Activated naive CD8-positive, alpha-beta T cell (primary cell): ENCODE measurements around the gene ACO2.

ENCODE experiments used
- H3K27ac Mint-ChIP-seq: one replicate; pipeline ENCODE4 v1.8.0; 2021; ENCODE audit warnings: mixed read lengths
- H3K27me3 Mint-ChIP-seq: one replicate; pipeline ENCODE4 v1.8.0; 2021; ENCODE audit warnings: mixed read lengths
- H3K36me3 Mint-ChIP-seq: one replicate; pipeline ENCODE4 v1.8.0; 2021; ENCODE audit warnings: mixed read lengths
- H3K4me1 Mint-ChIP-seq: one replicate; pipeline ENCODE4 v1.8.0; 2021; ENCODE audit warnings: low read depth, mixed read lengths
- H3K4me3 Mint-ChIP-seq: one replicate; pipeline ENCODE4 v1.8.0; 2021; ENCODE audit warnings: mild to moderate bottlenecking, mixed read lengths
- H3K9me3 Mint-ChIP-seq: one replicate; pipeline ENCODE4 v1.8.0; 2021; ENCODE audit warnings: low read depth, mixed read lengths

ACO2 gene

GRCh38 chr22:41521126-41521525 lies 52.2 kb downstream of the ACO2 start:
- Mint-ChIP-seq H3K4me3 (no peak overlapping the region), H3K36me3 (no peaks in the 10 kb centered on the region), H3K27me3 (no peaks in the 10 kb centered on the region), H3K9me3 (no peaks in the 10 kb centered on the region), H3K4me1 (peaks cover 22% of the 10 kb centered on the region), H3K27ac (no peak overlapping the region)

GRCh38 chr22:41522813-41523212 lies 53.9 kb downstream of the ACO2 start:
- Mint-ChIP-seq H3K27ac (peak overlapping the region; percentile 64), H3K4me1 (peaks cover 24% of the 10 kb centered on the region), H3K27me3 (no peaks in the 10 kb centered on the region), H3K36me3 (no peaks in the 10 kb centered on the region), H3K4me3 (no peak overlapping the region), H3K9me3 (no peaks in the 10 kb centered on the region)

- H3K27me3 Mint-ChIP-seq = no peaks in the 10 kb centered on the region
- no peak overlapping the region for H3K4me3 Mint-ChIP-seq
- H3K4me1 Mint-ChIP-seq = peaks cover 24% of the 10 kb centered on the region
- peak overlapping the region; percentile 77 for H3K27ac Mint-ChIP-seq
- peaks cover 1% of the 10 kb centered on the region for H3K36me3 Mint-ChIP-seq
- H3K9me3 Mint-ChIP-seq = no peaks in the 10 kb centered on the region
Measured at GRCh38 chr22:41523464-41524221, 54.7 kb downstream of the ACO2 start.

DNA sequence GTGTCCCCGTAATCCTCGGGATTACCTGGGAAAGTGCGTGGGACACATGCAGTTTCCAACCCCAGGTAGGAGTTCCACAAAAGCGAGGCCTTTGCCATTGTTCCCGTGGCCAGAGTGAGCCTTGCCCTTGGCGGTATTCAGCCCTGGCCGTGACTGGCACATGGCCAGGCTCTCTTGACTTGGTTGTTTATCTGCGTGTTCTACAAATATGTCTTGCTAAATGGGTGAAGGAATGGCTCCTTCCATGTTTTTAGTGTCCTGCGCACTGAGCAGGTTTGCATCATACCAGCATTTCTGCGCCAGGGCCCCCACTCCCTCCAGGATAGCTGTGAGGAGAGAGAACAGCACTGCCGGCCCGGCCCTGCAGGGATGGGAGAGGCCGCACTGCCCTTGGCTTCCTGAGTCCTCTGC lies 55.3 kb downstream of the ACO2 start:
- Mint-ChIP-seq H3K4me3 (no peak overlapping the region), H3K27me3 (no peaks in the 10 kb centered on the region), H3K27ac (peak overlapping the region; percentile 77), H3K4me1 (peaks cover 24% of the 10 kb centered on the region), H3K36me3 (peaks cover 3% of the 10 kb centered on the region), H3K9me3 (no peaks in the 10 kb centered on the region)

DNA sequence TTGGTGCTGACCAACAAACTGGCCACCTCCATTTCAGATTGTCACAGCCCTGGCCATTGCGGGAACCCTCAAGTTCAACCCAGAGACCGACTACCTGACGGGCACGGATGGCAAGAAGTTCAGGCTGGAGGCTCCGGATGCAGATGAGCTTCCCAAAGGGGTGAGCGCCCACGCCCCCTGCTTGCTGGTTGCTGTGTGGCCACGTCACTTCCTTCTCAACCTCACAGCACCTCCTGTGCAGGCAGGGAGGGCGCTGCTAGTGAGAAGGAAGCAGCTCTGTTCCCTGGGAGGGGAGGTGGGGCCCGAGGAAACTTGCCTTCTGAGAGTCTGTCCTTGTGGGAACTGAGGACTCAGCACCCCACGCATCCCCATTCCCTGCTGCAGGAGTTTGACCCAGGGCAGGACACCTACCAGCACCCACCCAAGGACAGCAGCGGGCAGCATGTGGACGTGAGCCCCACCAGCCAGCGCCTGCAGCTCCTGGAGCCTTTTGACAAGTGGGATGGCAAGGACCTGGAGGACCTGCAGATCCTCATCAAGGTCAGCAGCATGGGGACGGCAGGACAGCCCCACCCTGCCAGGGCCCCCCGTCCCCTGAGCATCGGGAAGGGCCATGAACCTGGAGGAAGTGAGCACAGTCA lies 56.0 kb downstream of the ACO2 start:
- no peaks in the 10 kb centered on the region for H3K27me3 Mint-ChIP-seq
- H3K4me1 Mint-ChIP-seq = peaks cover 24% of the 10 kb centered on the region
- no peak overlapping the region for H3K4me3 Mint-ChIP-seq
- peak overlapping the region; percentile 77 for H3K27ac Mint-ChIP-seq
- no peaks in the 10 kb centered on the region for H3K9me3 Mint-ChIP-seq
- peaks cover 3% of the 10 kb centered on the region for H3K36me3 Mint-ChIP-seq

DNA sequence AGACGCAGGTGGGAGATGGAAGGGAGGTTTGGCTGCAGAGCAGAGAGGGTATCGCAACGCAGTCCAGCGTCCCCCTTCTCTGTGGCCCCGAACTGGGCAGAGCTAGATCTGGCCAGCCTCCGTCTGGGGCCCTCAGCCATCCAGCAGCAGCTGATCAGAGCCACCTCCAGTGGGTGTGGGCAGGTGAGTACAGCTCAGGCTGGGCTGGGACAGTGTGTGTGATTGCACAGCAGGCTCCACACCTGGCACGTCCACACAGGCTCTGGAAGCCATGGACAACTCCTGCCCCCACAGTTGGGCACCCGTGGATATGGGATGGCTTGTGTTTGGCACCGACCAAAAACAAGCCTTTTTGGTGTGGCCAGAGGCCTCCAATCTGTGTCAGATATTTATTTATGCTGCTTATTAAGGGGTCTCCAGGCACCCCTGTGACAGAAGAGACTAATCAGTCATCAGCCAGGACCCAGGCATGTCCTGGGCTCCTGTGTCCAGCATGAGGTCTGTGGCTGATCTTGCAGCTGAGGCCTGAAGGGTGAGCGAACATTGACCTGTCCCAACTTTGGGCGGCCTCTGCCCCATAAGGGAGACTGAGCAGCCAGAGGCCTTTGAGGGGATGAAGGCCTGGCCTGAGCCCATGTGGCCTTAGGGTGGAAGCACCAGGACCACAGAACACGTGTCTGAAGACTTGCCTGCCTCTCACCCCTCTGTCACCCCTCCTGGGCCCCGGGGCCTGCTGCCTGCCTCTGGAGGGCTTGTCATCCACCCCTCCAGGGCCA lies 56.7 kb downstream of the ACO2 start:
- Mint-ChIP-seq H3K4me3 (no peak overlapping the region), H3K9me3 (no peaks in the 10 kb centered on the region), H3K4me1 (peaks cover 24% of the 10 kb centered on the region), H3K27ac (peak overlapping the region; percentile 77), H3K27me3 (no peaks in the 10 kb centered on the region), H3K36me3 (peaks cover 3% of the 10 kb centered on the region)

DNA sequence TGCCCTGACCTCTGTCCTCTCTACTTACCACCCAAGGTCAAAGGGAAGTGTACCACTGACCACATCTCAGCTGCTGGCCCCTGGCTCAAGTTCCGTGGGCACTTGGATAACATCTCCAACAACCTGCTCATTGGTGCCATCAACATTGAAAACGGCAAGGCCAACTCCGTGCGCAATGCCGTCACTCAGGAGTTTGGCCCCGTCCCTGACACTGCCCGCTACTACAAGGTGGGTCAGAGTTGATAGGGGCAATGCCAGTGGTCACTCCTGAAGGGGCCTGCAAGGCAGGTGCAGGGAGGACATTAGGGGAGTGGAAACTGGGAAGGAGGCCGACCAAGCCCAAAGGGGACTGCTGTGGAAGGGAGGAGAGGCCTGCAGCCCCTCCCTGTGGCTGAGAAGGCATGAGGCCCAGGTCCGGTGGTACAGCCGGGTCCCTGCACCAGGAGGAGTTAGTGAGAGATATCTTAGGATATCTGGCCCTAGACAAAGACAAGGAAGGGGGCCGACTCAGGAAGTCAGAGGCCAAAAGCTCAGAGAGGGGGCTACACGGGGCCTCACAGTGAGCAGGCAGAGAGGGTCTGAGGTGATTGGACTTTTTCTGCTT lies 57.4 kb downstream of the ACO2 start:
- H3K9me3 Mint-ChIP-seq = no peaks in the 10 kb centered on the region
- H3K27me3 Mint-ChIP-seq = no peaks in the 10 kb centered on the region
- peak overlapping the region; percentile 61 for H3K27ac Mint-ChIP-seq
- peaks cover 3% of the 10 kb centered on the region for H3K36me3 Mint-ChIP-seq
- peaks cover 24% of the 10 kb centered on the region for H3K4me1 Mint-ChIP-seq
- no peak overlapping the region for H3K4me3 Mint-ChIP-seq

DNA sequence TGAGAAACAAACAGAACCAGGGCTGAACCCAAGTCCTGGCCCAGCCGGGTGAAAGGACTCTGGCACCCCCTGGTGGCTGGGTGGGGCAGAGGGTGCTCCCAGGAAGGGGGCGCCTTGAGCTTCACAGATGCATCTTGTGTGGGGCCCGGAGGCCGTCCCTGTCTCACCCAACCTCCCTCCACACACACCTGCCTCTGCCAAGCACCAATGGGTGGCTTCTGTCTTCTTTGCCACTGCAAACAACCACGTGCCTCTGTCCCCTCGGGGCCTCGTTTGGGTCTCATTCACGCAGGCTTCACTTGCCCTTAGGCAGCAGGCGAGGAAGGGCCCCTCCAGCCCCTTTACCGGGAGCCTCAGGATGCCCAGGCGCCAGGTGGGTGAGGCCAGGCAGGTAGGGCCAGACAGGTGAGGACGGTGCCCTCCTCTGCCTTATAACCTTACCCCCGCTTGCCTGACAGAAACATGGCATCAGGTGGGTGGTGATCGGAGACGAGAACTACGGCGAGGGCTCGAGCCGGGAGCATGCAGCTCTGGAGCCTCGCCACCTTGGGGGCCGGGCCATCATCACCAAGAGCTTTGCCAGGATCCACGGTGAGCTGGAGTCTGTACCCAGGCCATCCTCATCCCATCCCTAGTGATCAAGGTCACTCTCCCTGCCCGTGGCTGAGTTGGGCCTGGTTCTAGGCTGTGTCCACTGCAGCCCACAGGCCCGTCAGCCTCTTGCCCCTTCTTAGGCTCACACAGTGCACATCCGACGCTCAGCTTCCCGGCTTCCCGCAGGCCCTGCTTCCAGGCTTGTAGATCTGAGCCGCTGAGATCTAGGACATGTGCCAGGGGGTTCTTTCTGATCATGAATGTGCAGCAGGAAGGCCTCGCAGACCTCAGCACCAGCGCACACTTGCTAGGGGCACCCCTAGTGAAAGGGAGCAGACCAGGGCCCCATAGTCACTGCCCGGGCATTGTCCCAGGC lies 58.2 kb downstream of the ACO2 start:
- no peaks in the 10 kb centered on the region for H3K9me3 Mint-ChIP-seq
- no peak overlapping the region for H3K4me3 Mint-ChIP-seq
- H3K4me1 Mint-ChIP-seq = peaks cover 24% of the 10 kb centered on the region
- no peaks in the 10 kb centered on the region for H3K27me3 Mint-ChIP-seq
- peaks cover 3% of the 10 kb centered on the region for H3K36me3 Mint-ChIP-seq
- H3K27ac Mint-ChIP-seq = peak overlapping the region; percentile 61

DNA sequence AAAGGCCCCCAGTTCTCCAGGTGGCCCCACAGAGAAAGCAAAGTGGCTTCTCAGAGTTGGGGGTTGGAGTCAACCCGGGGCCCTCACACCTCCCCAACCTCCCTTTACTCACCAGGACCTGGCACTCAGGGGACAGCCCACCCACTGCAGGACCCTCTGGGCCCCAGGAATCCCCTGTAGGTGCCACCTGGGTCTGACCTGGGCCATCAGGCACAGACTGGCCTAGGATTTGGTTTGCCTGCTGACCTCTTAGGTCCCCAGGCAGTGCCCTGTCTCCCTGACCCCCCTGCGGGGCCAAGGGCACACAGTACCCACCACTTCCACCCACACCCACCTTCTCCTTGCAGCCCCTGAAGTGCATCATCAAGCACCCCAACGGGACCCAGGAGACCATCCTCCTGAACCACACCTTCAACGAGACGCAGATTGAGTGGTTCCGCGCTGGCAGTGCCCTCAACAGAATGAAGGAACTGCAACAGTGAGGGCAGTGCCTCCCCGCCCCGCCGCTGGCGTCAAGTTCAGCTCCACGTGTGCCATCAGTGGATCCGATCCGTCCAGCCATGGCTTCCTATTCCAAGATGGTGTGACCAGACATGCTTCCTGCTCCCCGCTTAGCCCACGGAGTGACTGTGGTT lies 59.3 kb downstream of the ACO2 start:
- no peaks in the 10 kb centered on the region for H3K9me3 Mint-ChIP-seq
- peaks cover 24% of the 10 kb centered on the region for H3K4me1 Mint-ChIP-seq
- no peaks in the 10 kb centered on the region for H3K27me3 Mint-ChIP-seq
- peaks cover 3% of the 10 kb centered on the region for H3K36me3 Mint-ChIP-seq
- H3K4me3 Mint-ChIP-seq = no peak overlapping the region
- peak overlapping the region; percentile 42 for H3K27ac Mint-ChIP-seq

- Mint-ChIP-seq H3K27me3 (no peaks in the 10 kb centered on the region), H3K4me3 (no peak overlapping the region), H3K27ac (peak overlapping the region; percentile 42), H3K4me1 (peaks cover 22% of the 10 kb centered on the region), H3K9me3 (no peaks in the 10 kb centered on the region), H3K36me3 (peaks cover 3% of the 10 kb centered on the region)
Measured at GRCh38 chr22:41528938-41529561, 60.1 kb downstream of the ACO2 start.

DNA sequence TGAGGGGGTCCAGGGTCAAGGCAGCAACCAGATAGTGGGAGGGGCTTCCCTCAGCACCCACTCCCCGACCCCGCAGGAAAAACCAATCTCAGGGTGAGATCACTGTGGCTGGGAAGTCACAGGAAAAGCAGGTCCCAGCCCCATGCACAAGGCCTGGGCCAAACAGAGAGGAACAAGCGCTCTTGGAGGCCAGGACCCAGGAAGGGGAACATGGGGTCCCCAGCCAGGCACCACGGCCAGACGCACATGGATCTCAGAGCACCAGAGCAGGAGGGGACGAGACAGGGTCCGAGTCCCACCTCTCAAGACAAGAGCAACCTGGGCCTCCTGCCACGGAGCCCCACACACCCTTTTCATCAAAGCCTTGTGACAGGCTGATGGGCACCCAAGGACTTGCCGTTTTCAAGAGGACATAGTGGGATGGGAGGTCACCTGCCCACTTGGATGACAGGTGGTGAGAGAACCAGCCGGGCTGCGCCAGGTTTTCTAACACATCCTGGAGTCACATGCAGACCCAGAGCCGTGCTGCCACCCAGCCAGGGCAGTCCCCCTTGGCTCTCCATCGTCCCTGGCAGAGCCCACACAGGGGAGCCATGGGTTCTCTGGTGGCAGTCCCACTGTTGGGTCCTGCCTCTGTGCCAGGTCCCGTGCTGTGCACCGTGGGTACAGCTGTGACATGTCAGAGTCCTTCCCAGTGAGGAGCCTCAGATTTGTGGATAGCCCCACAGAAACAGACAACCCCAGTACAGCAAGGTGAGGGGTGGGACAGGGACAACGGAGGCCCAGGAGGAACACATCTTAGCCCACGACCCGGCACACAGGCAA lies 62.2 kb downstream of the ACO2 start:
- peak overlapping the region; percentile 10 for H3K27ac Mint-ChIP-seq
- H3K4me3 Mint-ChIP-seq = no peak overlapping the region
- no peaks in the 10 kb centered on the region for H3K9me3 Mint-ChIP-seq
- peaks cover 6% of the 10 kb centered on the region for H3K4me1 Mint-ChIP-seq
- no peaks in the 10 kb centered on the region for H3K27me3 Mint-ChIP-seq
- H3K36me3 Mint-ChIP-seq = peaks cover 6% of the 10 kb centered on the region

DNA sequence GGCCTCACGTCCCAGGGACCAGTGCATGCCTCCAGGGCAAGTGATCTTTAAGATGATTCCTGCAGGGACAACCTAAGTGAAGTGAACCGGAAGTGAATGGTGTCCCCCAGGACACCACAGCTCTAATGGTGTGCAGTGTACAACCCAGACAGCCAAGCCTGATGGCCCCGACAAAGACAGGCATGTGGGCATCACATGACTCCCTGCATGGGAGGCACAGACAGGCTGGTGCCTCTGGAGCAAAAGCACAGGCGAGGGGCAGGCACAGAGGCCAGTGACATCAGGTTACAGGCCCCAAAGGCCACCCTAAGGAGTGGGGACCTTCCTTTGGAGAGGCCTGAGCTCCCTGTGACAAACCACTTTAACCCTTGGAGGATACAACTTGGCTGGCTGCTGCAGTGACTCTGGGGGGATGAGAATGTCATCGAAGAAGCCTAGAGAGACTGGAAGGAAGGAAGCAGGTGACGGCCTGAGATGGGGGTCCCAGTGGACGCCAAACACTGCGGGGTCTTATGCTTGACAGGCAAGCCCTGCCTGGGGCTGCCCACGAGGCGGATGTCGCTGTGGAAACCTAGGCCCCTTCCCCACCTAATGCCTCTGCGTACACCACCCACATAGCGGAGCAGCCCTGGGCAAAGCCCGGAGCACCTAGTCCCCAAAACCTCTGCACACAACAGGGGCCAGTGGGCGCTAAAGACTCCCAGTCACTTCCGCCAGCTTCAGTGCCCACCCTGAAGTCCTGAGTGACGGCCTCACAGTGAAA lies 63.0 kb downstream of the ACO2 start:
- H3K36me3 Mint-ChIP-seq = peaks cover 6% of the 10 kb centered on the region
- H3K4me1 Mint-ChIP-seq = no peaks in the 10 kb centered on the region
- H3K27ac Mint-ChIP-seq = no peak overlapping the region

More for the DNA sequence above, 63.0 kb downstream of the ACO2 start:
- Mint-ChIP-seq H3K27me3 (no peaks in the 10 kb centered on the region), H3K4me3 (no peak overlapping the region), H3K9me3 (no peaks in the 10 kb centered on the region)
